Measurements from ENCODE around the gene MNS1. TPM values are rescaled to one million over a fixed set of nuclear protein-coding genes. Genes with fewer than 3 reads are reported as not detected.

Gene MNS1
- total RNA-seq, 1 donor, result 2.2 TPM

DNA sequence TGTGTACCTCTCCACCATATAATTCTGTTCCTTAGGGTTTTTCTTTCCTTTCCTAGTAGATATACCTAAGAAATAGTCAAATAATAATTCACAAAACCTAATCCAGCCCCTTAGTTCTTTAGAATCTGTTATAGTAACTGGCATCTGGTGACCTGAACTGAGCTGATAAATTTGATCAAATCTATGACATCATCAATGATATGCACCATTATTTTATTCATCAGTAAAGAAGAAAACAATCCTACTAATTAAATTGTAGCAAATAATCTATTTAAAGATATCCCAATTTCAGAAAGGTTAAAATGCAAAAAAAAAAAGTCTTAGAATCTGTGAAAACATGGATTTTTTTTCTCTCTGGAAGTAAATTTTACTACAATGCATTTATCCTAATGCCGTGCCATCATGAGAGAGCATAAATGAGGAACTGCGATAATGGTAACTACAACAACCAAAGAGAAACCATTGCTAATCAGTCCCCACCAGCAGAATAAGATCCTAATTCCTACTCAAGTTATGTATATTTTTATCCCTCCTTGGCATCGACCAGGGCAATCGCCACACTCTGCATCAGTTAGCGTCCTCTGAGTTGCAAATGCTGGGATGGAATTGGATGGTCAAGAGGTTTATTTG is 6.6 kb upstream of the MNS1 start:
- Histone ChIP-seq H2AFZ (ENCODE audit: low read length) (no peak overlapping the region), H4K20me1 (ENCODE audit: insufficient read depth, low read length) (no peaks in the 10 kb centered on the region), H3K27ac (ENCODE audit: low read depth, low read length) (no peak overlapping the region), H3K4me2 (ENCODE audit: insufficient read depth, low read length) (no peak overlapping the region), H3K4me3 (ENCODE audit: insufficient read depth, low read length) (no peak overlapping the region), H3K79me2 (ENCODE audit: insufficient read depth, low read length) (no peaks in the 10 kb centered on the region), H3K27me3 (ENCODE audit: insufficient read depth, low read length) (peaks cover 24% of the 10 kb centered on the region), H3K36me3 (ENCODE audit: insufficient read depth, low read length) (no peaks in the 10 kb centered on the region), H3K4me1 (ENCODE audit: insufficient read depth, low read length) (no peaks in the 10 kb centered on the region), H3K9me3 (ENCODE audit: low read depth, low read length) (no peaks in the 10 kb centered on the region)
- DNase-seq (ENCODE audit: insufficient read length, low spot score, missing footprints), result no peak
- TF ChIP-seq, protein P1, sequence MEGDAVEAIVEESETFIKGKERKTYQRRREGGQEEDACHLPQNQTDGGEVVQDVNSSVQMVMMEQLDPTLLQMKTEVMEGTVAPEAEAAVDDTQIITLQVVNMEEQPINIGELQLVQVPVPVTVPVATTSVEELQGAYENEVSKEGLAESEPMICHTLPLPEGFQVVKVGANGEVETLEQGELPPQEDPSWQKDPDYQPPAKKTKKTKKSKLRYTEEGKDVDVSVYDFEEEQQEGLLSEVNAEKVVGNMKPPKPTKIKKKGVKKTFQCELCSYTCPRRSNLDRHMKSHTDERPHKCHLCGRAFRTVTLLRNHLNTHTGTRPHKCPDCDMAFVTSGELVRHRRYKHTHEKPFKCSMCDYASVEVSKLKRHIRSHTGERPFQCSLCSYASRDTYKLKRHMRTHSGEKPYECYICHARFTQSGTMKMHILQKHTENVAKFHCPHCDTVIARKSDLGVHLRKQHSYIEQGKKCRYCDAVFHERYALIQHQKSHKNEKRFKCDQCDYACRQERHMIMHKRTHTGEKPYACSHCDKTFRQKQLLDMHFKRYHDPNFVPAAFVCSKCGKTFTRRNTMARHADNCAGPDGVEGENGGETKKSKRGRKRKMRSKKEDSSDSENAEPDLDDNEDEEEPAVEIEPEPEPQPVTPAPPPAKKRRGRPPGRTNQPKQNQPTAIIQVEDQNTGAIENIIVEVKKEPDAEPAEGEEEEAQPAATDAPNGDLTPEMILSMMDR (IDR thresholded peaks at IDR 0.05; ENCODE audit: extremely low read depth, low read depth, low read length), result no peak

DNA sequence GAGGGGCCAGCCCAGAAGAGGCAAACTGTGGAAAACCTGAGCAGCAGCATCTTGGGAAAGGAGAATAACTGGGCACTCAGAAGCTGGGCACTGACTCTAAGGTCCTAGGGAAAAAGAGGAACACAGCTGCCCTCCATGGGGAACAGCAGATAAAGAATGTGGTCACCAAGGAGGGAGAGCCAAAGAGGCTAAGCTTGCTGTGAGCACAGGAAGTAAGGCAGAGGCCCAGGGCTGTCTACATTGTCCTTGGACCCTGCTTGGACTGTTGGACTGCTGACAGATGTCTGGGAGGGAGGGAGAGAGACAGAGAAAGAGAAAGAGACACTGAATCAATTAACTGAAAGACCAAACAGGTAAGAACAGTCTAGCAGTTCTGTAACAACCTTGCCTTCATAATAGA is 4.5 kb upstream of the MNS1 start:
- Histone ChIP-seq H3K79me2 (ENCODE audit: insufficient read depth, low read length) (no peaks in the 10 kb centered on the region), H3K36me3 (ENCODE audit: insufficient read depth, low read length) (no peaks in the 10 kb centered on the region), H3K27ac (ENCODE audit: low read depth, low read length) (no peak overlapping the region), H3K4me1 (ENCODE audit: insufficient read depth, low read length) (peaks cover 6% of the 10 kb centered on the region), H3K27me3 (ENCODE audit: insufficient read depth, low read length) (peaks cover 24% of the 10 kb centered on the region), H3K9me3 (ENCODE audit: low read depth, low read length) (no peaks in the 10 kb centered on the region), H4K20me1 (ENCODE audit: insufficient read depth, low read length) (no peaks in the 10 kb centered on the region), H3K4me3 (ENCODE audit: insufficient read depth, low read length) (no peak overlapping the region), H3K4me2 (ENCODE audit: insufficient read depth, low read length) (no peak overlapping the region), H2AFZ (ENCODE audit: low read length) (peak overlapping the region; percentile 52)
- no peak for DNase-seq (ENCODE audit: insufficient read length, low spot score, missing footprints)
- TF ChIP-seq, protein P1 (IDR thresholded peaks at IDR 0.05; ENCODE audit: extremely low read depth, low read depth, low read length), result no peak

- no peaks in the 10 kb centered on the region for H3K9me3 ChIP-seq (ENCODE audit: low read depth, low read length)
- no peaks in the 10 kb centered on the region for H3K79me2 ChIP-seq (ENCODE audit: insufficient read depth, low read length)
- H3K4me2 ChIP-seq (ENCODE audit: insufficient read depth, low read length), result peak overlapping the region; percentile 80
- H3K27me3 ChIP-seq (ENCODE audit: insufficient read depth, low read length), result peaks cover 20% of the 10 kb centered on the region
- H2AFZ ChIP-seq (ENCODE audit: low read length), result peak overlapping the region; percentile 58
- H4K20me1 ChIP-seq (ENCODE audit: insufficient read depth, low read length), result no peaks in the 10 kb centered on the region
- H3K4me3 ChIP-seq (ENCODE audit: insufficient read depth, low read length), result peak overlapping the region; percentile 68
- H3K4me1 ChIP-seq (ENCODE audit: insufficient read depth, low read length), result peaks cover 14% of the 10 kb centered on the region
- TF ChIP-seq, protein P1 (IDR thresholded peaks at IDR 0.05; ENCODE audit: extremely low read depth, low read depth, low read length), result no peak
- no peak for DNase-seq (ENCODE audit: insufficient read length, low spot score, missing footprints)
- no peaks in the 10 kb centered on the region for H3K36me3 ChIP-seq (ENCODE audit: insufficient read depth, low read length)
- H3K27ac ChIP-seq (ENCODE audit: low read depth, low read length), result no peak overlapping the region
Measured at GRCh38 chr15:56468401-56468800, 3.5 kb upstream of the MNS1 start.

DNA sequence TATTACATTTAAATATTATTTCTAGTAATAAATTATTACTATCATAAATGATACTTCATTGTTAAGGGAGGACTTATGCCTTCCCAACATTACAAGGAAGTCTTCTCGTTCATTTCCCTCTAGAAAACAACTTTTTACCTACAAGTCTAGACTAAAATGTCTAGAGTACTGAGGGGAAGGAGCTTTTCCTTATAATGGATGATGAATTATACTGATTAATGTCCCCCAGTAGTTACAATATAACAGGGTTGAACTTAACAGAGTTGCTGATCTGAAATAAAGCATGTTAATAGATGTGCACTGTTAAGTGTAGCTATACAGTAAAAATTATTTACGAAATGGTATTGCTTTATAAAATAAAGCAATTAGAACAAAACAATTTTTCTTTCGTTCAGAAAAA is 2.7 kb upstream of the MNS1 start:
- no peaks in the 10 kb centered on the region for H3K36me3 ChIP-seq (ENCODE audit: insufficient read depth, low read length)
- peaks cover 14% of the 10 kb centered on the region for H3K27me3 ChIP-seq (ENCODE audit: insufficient read depth, low read length)
- H3K4me2 ChIP-seq (ENCODE audit: insufficient read depth, low read length), result no peak overlapping the region
- H3K79me2 ChIP-seq (ENCODE audit: insufficient read depth, low read length), result no peaks in the 10 kb centered on the region
- peaks cover 14% of the 10 kb centered on the region for H3K4me1 ChIP-seq (ENCODE audit: insufficient read depth, low read length)
- TF ChIP-seq, protein P1 (IDR thresholded peaks at IDR 0.05; ENCODE audit: extremely low read depth, low read depth, low read length), result no peak
- H4K20me1 ChIP-seq (ENCODE audit: insufficient read depth, low read length), result no peaks in the 10 kb centered on the region
- no peak for DNase-seq (ENCODE audit: insufficient read length, low spot score, missing footprints)
- H3K9me3 ChIP-seq (ENCODE audit: low read depth, low read length), result no peaks in the 10 kb centered on the region
- peak overlapping the region; percentile 58 for H2AFZ ChIP-seq (ENCODE audit: low read length)
- H3K4me3 ChIP-seq (ENCODE audit: insufficient read depth, low read length), result no peak overlapping the region
- H3K27ac ChIP-seq (ENCODE audit: low read depth, low read length), result no peak overlapping the region
